ENCODE measurements around the gene TACC2.

The TACC2 gene

GRCh38 chr10:122243550-122243949 lies 254.6 kb downstream of the TACC2 start:
- no peak overlapping the region for H3K9ac ChIP-seq (ENCODE audit: low read length)
- H3K79me2 ChIP-seq (ENCODE audit: insufficient read depth, low read length): no peaks in the 10 kb centered on the region
- H4K20me1 ChIP-seq (ENCODE audit: low read depth, low read length): no peaks in the 10 kb centered on the region
- H3K27ac ChIP-seq (ENCODE audit: low read depth, low read length): no peak overlapping the region
- no peak overlapping the region for H3K4me2 ChIP-seq (ENCODE audit: low read depth, low read length, poor library complexity, severe bottlenecking)
- no peaks in the 10 kb centered on the region for H3K27me3 ChIP-seq (ENCODE audit: low read length)
- H3K9me2 ChIP-seq (replicated peaks; ENCODE audit: insufficient read depth, low read length): no peaks in the 10 kb centered on the region
- no peak for TF ChIP-seq CTCF (IDR thresholded peaks at IDR 0.05; ENCODE audit: insufficient read depth, low read length, poor library complexity, severe bottlenecking)
- TF ChIP-seq EZH2phosphoT487 (conservative IDR thresholded peaks at IDR 0.05; ENCODE audit: low read length): no peak
- no peak overlapping the region for H3K4me3 ChIP-seq (ENCODE audit: insufficient read depth, low read length, poor library complexity, severe bottlenecking)
- no peak overlapping the region for H2AFZ ChIP-seq (ENCODE audit: low read depth, low read length, severe bottlenecking)
- H3K9me3 ChIP-seq (ENCODE audit: insufficient read depth, low read length): no peaks in the 10 kb centered on the region
- H3F3A ChIP-seq (ENCODE audit: insufficient read depth): no peaks in the 10 kb centered on the region
- no peaks in the 10 kb centered on the region for H3K36me3 ChIP-seq (ENCODE audit: low read length)

GRCh38 chr10:122244001-122244975 lies 255.3 kb downstream of the TACC2 start:
- H3K4me3 ChIP-seq (ENCODE audit: insufficient read depth, low read length, poor library complexity, severe bottlenecking): no peak overlapping the region
- no peaks in the 10 kb centered on the region for H3K36me3 ChIP-seq (ENCODE audit: low read length)
- TF ChIP-seq CTCF (IDR thresholded peaks at IDR 0.05; ENCODE audit: insufficient read depth, low read length, poor library complexity, severe bottlenecking) (no peak), EZH2phosphoT487 (conservative IDR thresholded peaks at IDR 0.05; ENCODE audit: low read length) (no peak)

GRCh38 chr10:122245136-122245535 lies 256.2 kb downstream of the TACC2 start:
- Histone ChIP-seq H2AFZ (ENCODE audit: low read depth, low read length, severe bottlenecking) (no peak overlapping the region), H3K4me2 (ENCODE audit: low read depth, low read length, poor library complexity, severe bottlenecking) (no peak overlapping the region), H4K20me1 (ENCODE audit: low read depth, low read length) (no peaks in the 10 kb centered on the region), H3K36me3 (ENCODE audit: low read length) (no peaks in the 10 kb centered on the region), H3K27ac (ENCODE audit: low read depth, low read length) (no peak overlapping the region), H3F3A (ENCODE audit: insufficient read depth) (no peaks in the 10 kb centered on the region), H3K79me2 (ENCODE audit: insufficient read depth, low read length) (no peaks in the 10 kb centered on the region), H3K27me3 (ENCODE audit: low read length) (no peaks in the 10 kb centered on the region), H3K9me2 (replicated peaks; ENCODE audit: insufficient read depth, low read length) (no peaks in the 10 kb centered on the region), H3K9me3 (ENCODE audit: insufficient read depth, low read length) (no peaks in the 10 kb centered on the region), H3K9ac (ENCODE audit: low read length) (no peak overlapping the region), H3K4me3 (ENCODE audit: insufficient read depth, low read length, poor library complexity, severe bottlenecking) (no peak overlapping the region)
- no peak for TF ChIP-seq CTCF (IDR thresholded peaks at IDR 0.05; ENCODE audit: insufficient read depth, low read length, poor library complexity, severe bottlenecking)
- TF ChIP-seq EZH2phosphoT487 (conservative IDR thresholded peaks at IDR 0.05; ENCODE audit: low read length): no peak

More at GRCh38 chr10:122244001-122244975, 255.3 kb downstream of the TACC2 start:
- Histone ChIP-seq H3K4me2 (ENCODE audit: low read depth, low read length, poor library complexity, severe bottlenecking) (no peak overlapping the region), H3K9ac (ENCODE audit: low read length) (no peak overlapping the region), H3K9me3 (ENCODE audit: insufficient read depth, low read length) (no peaks in the 10 kb centered on the region), H2AFZ (ENCODE audit: low read depth, low read length, severe bottlenecking) (no peak overlapping the region), H3K27ac (ENCODE audit: low read depth, low read length) (no peak overlapping the region), H3K9me2 (replicated peaks; ENCODE audit: insufficient read depth, low read length) (no peaks in the 10 kb centered on the region), H3K27me3 (ENCODE audit: low read length) (no peaks in the 10 kb centered on the region), H3F3A (ENCODE audit: insufficient read depth) (no peaks in the 10 kb centered on the region), H3K79me2 (ENCODE audit: insufficient read depth, low read length) (no peaks in the 10 kb centered on the region), H4K20me1 (ENCODE audit: low read depth, low read length) (no peaks in the 10 kb centered on the region)
